GM23248 (cell line): ENCODE results near the gene CLRN1. TPM values are rescaled to one million over a fixed set of nuclear protein-coding genes. Genes with fewer than 3 reads are reported as not detected.
A peak's percentile ranks its signal among the peaks of the same experiment; 100 is the strongest.

Experiments
- DNase-seq: peaks from one replicate; pipeline ENCODE4 v3.0.0-alpha.2; 2015
- H2AFZ ChIP-seq: fragments of 200-600 bp; sonication (generic); 2 replicates; pipeline ENCODE4 v1.6.1; 2016; ENCODE audit warnings: antibody characterized with exemption
- H3F3A ChIP-seq: fragments of 200-600 bp; sonication (generic); 2 replicates; pipeline ENCODE4 v1.6.1; 2016; ENCODE audit warnings: mild to moderate bottlenecking, antibody characterized with exemption, mixed run types; ENCODE audit not compliant: insufficient read depth
- H3K27ac ChIP-seq: fragments of 200-600 bp; sonication (generic); 2 replicates; pipeline ENCODE4 v1.5.1; 2016; ENCODE audit warnings: mild to moderate bottlenecking
- H3K27me3 ChIP-seq: fragments of 200-600 bp; sonication (generic); replicated peaks from 2 replicates; pipeline ENCODE4 v1.6.1; 2016; ENCODE audit warnings: mild to moderate bottlenecking; ENCODE audit not compliant: insufficient read depth
- H3K36me3 ChIP-seq: fragments of 200-600 bp; sonication (generic); 2 replicates; pipeline ENCODE4 v1.6.1; 2016; ENCODE audit warnings: low read depth, mild to moderate bottlenecking
- H3K4me1 ChIP-seq: fragments of 200-600 bp; sonication (generic); 2 replicates; pipeline ENCODE4 v1.6.1; 2016; ENCODE audit warnings: mild to moderate bottlenecking; ENCODE audit not compliant: insufficient read depth
- H3K4me2 ChIP-seq: fragments of 200-600 bp; sonication (generic); one replicate; pipeline ENCODE4 v1.6.1; 2016; ENCODE audit warnings: mild to moderate bottlenecking; ENCODE audit not compliant: unreplicated experiment
- H3K4me3 ChIP-seq: fragments of 200-600 bp; sonication (generic); 2 replicates; pipeline ENCODE4 v1.5.1; 2016; ENCODE audit warnings: mild to moderate bottlenecking
- H3K79me2 ChIP-seq: fragments of 200-600 bp; sonication (generic); 2 replicates; pipeline ENCODE4 v1.6.1; 2016; ENCODE audit warnings: mild to moderate bottlenecking; ENCODE audit not compliant: insufficient read depth
- H3K9ac ChIP-seq: fragments of 200-600 bp; sonication (generic); 2 replicates; pipeline ENCODE4 v1.6.1; 2016; ENCODE audit warnings: mild to moderate bottlenecking
- H3K9me2 ChIP-seq: fragments of 200-600 bp; sonication (generic); 2 replicates; pipeline ENCODE4 v1.6.1; 2016; ENCODE audit warnings: mixed run types, mild to moderate bottlenecking, moderate library complexity; ENCODE audit not compliant: insufficient read depth
- H3K9me3 ChIP-seq: fragments of 200-600 bp; sonication (generic); one replicate; pipeline ENCODE4 v1.6.1; 2017; ENCODE audit warnings: low read depth
- H4K20me1 ChIP-seq: fragments of 200-600 bp; sonication (generic); 2 replicates; pipeline ENCODE4 v1.6.0; 2016; ENCODE audit not compliant: insufficient read depth
- EZH2 ChIP-seq: fragments of 200-600 bp; sonication (generic); IDR thresholded peaks from 2 replicates; pipeline ENCODE4 v1.6.1; 2018; ENCODE audit warnings: antibody characterized with exemption, mild to moderate bottlenecking; ENCODE audit not compliant: insufficient read depth, poor library complexity, severe bottlenecking
- EZH2phosphoT487 ChIP-seq: fragments of 200-600 bp; sonication (generic); IDR thresholded peaks from 2 replicates; pipeline ENCODE4 v1.6.1; 2018; ENCODE audit warnings: antibody characterized with exemption, moderate library complexity, mild to moderate bottlenecking, low read depth; ENCODE audit not compliant: insufficient read depth
- WGBS, 2 experiments: methylation state at CpG; one replicate each; pipeline ENCODE4 v1.1.6; 2015 to 2017; ENCODE audit warnings: low lambda C conversion rate in 2 of 2, low coverage in 1 of 2; ENCODE audit errors: missing lambda C conversion rate in 2 of 2; 5-methylcytosine and 5-hydroxymethylcytosine counted together
- in situ Hi-C: fragments of 300-500 bp; cut with MboI; formaldehyde crosslinking; loops from 2 replicates; pipeline ENCODE4 v1.15.0; 2020
- polyA plus RNA-seq: library from polyadenylated mRNA; unstranded; fragments of >200 nt; fragmentation: Nextera tagmentation; extraction: Ambion mirVana; gene quantifications from 2 replicates; pipeline ENCODE4 v1.2.1, GENCODE V29; 2016
- total RNA-seq: library from RNA; depleted of rRNA; stranded (reverse); fragments of >200 nt; shearing (Covaris generic); gene quantifications from 2 replicates; pipeline ENCODE4 v1.2.3, GENCODE V29; 2014; rRNA removed

Gene CLRN1, protein sequence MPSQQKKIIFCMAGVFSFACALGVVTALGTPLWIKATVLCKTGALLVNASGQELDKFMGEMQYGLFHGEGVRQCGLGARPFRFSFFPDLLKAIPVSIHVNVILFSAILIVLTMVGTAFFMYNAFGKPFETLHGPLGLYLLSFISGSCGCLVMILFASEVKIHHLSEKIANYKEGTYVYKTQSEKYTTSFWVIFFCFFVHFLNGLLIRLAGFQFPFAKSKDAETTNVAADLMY
- total RNA-seq (not detected in 2 replicates), polyA plus RNA-seq (not detected in 2 replicates)

DNA sequence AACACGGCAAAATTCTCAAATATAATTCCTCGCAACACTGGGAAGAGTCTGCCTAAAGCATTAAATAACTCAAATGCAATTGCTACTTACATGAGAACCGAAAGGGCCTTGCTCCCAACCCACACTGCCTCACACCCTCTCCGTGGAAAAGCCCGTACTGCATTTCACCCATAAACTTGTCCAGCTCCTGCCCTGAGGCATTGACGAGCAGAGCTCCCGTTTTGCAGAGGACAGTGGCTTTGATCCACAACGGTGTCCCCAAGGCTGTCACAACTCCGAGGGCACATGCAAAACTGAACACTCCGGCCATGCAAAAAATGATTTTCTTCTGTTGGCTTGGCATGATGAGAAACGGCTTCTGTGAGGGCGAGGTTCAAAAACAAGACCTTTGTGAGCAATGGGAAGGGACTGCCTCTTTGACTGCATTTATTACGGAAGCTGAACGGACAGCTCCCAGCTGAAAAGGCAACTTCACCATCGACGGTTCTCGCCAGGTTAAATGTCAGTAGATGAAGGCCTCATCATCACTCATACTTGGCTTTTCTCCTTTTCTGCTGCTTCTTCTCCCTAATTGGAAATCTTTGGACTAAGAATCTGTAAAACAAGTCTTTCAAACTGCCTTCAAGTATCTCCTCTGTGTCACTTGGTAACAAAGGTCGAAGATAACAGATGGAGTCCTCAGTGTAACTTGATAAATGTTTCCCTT, at the start of gene CLRN1:
TSS of gene CLRN1 (minus strand) at position 362 of the 706 bp plus-strand sequence. CDS start at position 343, 19 bp downstream.
- in situ Hi-C loops, result no loop called here
- Histone ChIP-seq H3K27me3 (peaks cover 20% of the 10 kb centered on the region; the same call in 1 of the 2 replicates), H3K9me3 (no peaks in the 10 kb centered on the region), H4K20me1 (no peaks in the 10 kb centered on the region), H3K36me3 (no peaks in the 10 kb centered on the region), H3K27ac (no peak within 1 kb of the TSS), H3K4me2 (no peak within 1 kb of the TSS), H3K4me1 (peaks cover 10% of the 10 kb centered on the region), H2AFZ (no peak within 1 kb of the TSS), H3K4me3 (no peak within 1 kb of the TSS), H3K9me2 (no peaks in the 10 kb centered on the region), H3F3A (peaks cover 13% of the 10 kb centered on the region; the same call in 1 of the 2 replicates), H3K79me2 (no peaks in the 10 kb centered on the region), H3K9ac (no peak within 1 kb of the TSS)
- no peak for DNase-seq
- WGBS, 2 experiments, result 53 to 55% methylated on average over 18 of the region's 18 CpGs
- TF ChIP-seq EZH2 (no peak), EZH2phosphoT487 (no peak)

DNA sequence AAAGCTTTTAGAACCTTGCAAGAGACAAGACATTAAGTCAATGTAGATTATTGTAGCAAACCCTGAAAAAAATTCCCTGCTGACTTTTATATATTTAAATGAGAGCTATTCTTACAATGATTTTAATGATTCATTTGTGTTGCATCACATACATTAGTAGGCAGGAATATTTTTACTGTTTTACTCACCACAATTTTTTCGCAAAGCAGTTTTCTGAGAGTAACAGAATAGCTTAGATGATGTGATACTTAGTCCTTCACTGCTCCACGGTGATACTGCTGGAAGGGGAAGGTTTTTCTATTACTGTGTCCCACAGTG, 43.9 kb upstream of the CLRN1 start:
- peak; percentile 86 for DNase-seq
- Histone ChIP-seq H4K20me1 (no peaks in the 10 kb centered on the region), H3K36me3 (no peaks in the 10 kb centered on the region), H3K4me1 (peaks cover 16% of the 10 kb centered on the region), H3F3A (peaks cover 15% of the 10 kb centered on the region), H3K79me2 (no peaks in the 10 kb centered on the region), H3K27me3 (no peaks in the 10 kb centered on the region), H3K9me2 (no peaks in the 10 kb centered on the region), H3K4me2 (peak overlapping the region; percentile 66), H3K4me3 (peak overlapping the region; percentile 11), H3K9me3 (no peaks in the 10 kb centered on the region), H2AFZ (0 out of 2 replicates have a peak overlapping the region, but pooled peaks have one; percentile 1), H3K9ac (peak overlapping the region; percentile 18; the same call in 1 of the 2 replicates), H3K27ac (peak overlapping the region; percentile 68)
- in situ Hi-C loops, result loop anchor here (10.0 kb wide), 1 partner anchor 118 kb away; no protein-coding TSS in a partner anchor
- TF ChIP-seq EZH2phosphoT487 (no peak), EZH2 (no peak)
- 0 to 2% methylated on average over 2 of the region's 2 CpGs for WGBS, 2 experiments

DNA sequence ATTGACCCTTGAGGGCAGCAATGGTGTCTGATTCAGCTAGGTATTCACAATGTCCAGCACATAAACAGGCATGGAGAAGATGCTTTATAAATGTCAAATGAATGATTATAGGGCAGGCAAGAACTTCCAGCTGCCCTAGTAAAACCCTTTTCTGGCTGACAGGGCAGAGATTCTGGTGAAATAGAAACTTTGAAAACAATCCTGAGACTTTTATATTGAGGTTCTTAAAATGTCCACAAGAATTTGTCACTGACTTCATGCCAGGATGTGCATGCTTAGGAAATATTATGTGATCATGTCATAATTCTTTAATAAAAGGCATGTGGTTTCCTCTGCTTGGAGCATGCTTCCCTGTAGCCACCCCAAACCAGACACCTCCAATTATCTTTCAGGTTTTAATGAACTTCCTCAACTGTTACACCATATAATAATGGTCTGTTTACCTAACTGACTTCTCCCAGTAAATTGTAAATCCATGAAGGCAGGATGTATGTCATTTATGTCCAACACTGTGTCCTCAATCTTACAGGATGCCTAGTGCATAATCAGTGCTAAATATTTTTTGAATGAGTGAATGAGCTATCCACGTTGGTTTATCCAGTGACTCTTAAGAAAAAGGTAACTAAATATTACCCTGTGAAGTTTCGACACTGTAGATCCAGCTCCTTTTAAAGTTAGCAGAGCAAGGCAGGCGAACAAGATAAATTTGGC, 43.4 kb upstream of the CLRN1 start:
- Histone ChIP-seq H3K4me3 (peak overlapping the region; percentile 11), H2AFZ (0 out of 2 replicates have a peak overlapping the region, but pooled peaks have one; percentile 1), H3K4me2 (peak overlapping the region; percentile 66), H3F3A (peaks cover 15% of the 10 kb centered on the region), H3K9ac (peak overlapping the region; percentile 18; the same call in 1 of the 2 replicates), H3K27me3 (no peaks in the 10 kb centered on the region), H3K9me3 (no peaks in the 10 kb centered on the region), H3K79me2 (no peaks in the 10 kb centered on the region), H3K9me2 (no peaks in the 10 kb centered on the region), H3K4me1 (peaks cover 20% of the 10 kb centered on the region), H4K20me1 (no peaks in the 10 kb centered on the region), H3K27ac (peak overlapping the region; percentile 68), H3K36me3 (no peaks in the 10 kb centered on the region)
- no peak for TF ChIP-seq EZH2
- no peak for TF ChIP-seq EZH2phosphoT487
- 3 to 7% methylated on average over 3 of the region's 3 CpGs for WGBS, 2 experiments
- in situ Hi-C loops, result loop anchor here (10.0 kb wide), 1 partner anchor 119 kb away; no protein-coding TSS in a partner anchor
- peak; percentile 64 for DNase-seq

DNA sequence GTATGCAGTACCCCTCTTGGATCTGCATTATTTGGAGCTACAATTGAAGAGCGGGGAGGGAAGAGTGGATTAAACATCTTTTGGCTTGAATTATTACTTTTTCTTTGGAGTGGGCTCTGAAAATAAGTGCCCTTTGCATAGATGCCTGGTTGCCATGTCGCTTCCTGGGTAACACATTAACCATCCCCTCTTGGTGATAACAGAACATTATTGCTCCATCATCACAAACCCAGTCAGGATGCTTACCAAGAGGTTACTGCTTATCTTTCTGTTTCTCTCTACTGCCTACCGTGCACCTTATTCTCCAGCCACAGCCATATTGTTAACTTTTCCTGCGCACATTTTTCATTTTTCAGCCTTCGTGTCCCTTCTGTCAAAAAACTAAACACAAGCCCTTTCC, 42.7 kb upstream of the CLRN1 start:
- H3F3A ChIP-seq, result peaks cover 15% of the 10 kb centered on the region
- no peak overlapping the region for H2AFZ ChIP-seq
- 97 to 98% methylated on average over 5 of the region's 5 CpGs for WGBS, 2 experiments
- TF ChIP-seq EZH2, result no peak
- no peak for TF ChIP-seq EZH2phosphoT487
- H3K9me3 ChIP-seq, result no peaks in the 10 kb centered on the region
- H3K79me2 ChIP-seq, result no peaks in the 10 kb centered on the region
- no peaks in the 10 kb centered on the region for H4K20me1 ChIP-seq
- H3K27me3 ChIP-seq, result no peaks in the 10 kb centered on the region
- in situ Hi-C loops, result loop anchor here (10.0 kb wide), 1 partner anchor 120 kb away; no protein-coding TSS in a partner anchor
- H3K4me3 ChIP-seq, result no peak overlapping the region
- no peaks in the 10 kb centered on the region for H3K36me3 ChIP-seq
- DNase-seq, result no peak
- H3K4me1 ChIP-seq, result peaks cover 20% of the 10 kb centered on the region
- H3K27ac ChIP-seq, result no peak overlapping the region
- H3K9me2 ChIP-seq, result no peaks in the 10 kb centered on the region
- no peak overlapping the region for H3K9ac ChIP-seq
- peak overlapping the region; percentile 66 for H3K4me2 ChIP-seq
